ENCODE results near the gene FILIP1. TPM values are rescaled to one million over a fixed set of nuclear protein-coding genes. Genes with fewer than 3 reads are reported as not detected.

The FILIP1 gene
- polyA plus RNA-seq, 3 donors: not detected

DNA sequence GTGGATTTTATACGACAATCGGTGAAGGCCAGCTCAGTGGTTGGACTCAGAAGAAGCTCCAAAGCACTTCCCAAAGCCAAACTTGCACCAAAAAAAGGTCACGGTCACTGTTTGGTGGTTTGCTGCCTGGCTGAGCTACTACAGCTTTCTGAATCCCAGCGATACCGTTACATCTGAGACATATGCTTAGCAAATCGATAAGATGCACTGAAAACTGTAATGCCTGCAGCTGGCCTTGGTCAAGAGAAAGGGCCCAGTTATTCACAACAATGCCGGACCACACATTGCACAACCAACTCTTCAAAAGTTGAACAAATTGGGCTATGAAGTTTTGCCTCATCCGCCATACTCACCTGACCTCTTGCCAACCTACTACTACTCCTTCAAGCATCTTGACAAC is 70.2 kb downstream of the FILIP1 start:
- H3K27ac ChIP-seq (ENCODE audit: low read depth in 1 of 2, low read length in 2 of 2): no peak overlapping the region
- H2AFZ ChIP-seq (ENCODE audit: insufficient read depth, low read depth, low read length, poor library complexity, severe bottlenecking): no peak overlapping the region
- no peak overlapping the region for H3K4me3 Mint-ChIP-seq
- no peaks in the 10 kb centered on the region for H3K9me3 ChIP-seq (replicated peaks in 1 of 2; ENCODE audit: control insufficient read depth in 1 of 2, insufficient read depth in 1 of 2, low read length in 2 of 2)
- H3K9me3 Mint-ChIP-seq: peaks cover 0 to 4% (median 0%) of the 10 kb centered on the region in 7 donors
- no peaks in the 10 kb centered on the region for H3K36me3 Mint-ChIP-seq
- no peak overlapping the region for H3K9ac ChIP-seq (ENCODE audit: insufficient read depth, low read length, poor library complexity, severe bottlenecking)
- H3K27ac Mint-ChIP-seq: no peak overlapping the region
- H4K20me1 ChIP-seq (ENCODE audit: insufficient read depth, low read length): no peaks in the 10 kb centered on the region
- no peaks in the 10 kb centered on the region for H3K4me1 Mint-ChIP-seq
- H3K4me2 ChIP-seq (replicated peaks; ENCODE audit: extremely low read depth, low read length, poor library complexity, severe bottlenecking): no peak overlapping the region
- DNase-seq: no peak
- H3K79me2 ChIP-seq (ENCODE audit: insufficient read depth, low read length): no peaks in the 10 kb centered on the region
- H3K4me1 ChIP-seq (ENCODE audit: control insufficient read depth in 1 of 2, insufficient read depth in 2 of 2, low read length in 2 of 2): no peaks in the 10 kb centered on the region
- no peaks in the 10 kb centered on the region for H3K36me3 ChIP-seq (replicated peaks in 1 of 2; ENCODE audit: control insufficient read depth in 1 of 2, insufficient read depth in 2 of 2, low read length in 2 of 2)
- H3K4me3 ChIP-seq (replicated peaks in 1 of 3; ENCODE audit: low read depth in 2 of 3, low read length in 3 of 3): no peak overlapping the region
- H3K27me3 Mint-ChIP-seq (ENCODE audit: low read depth in 3 of 3): peaks cover 0 to 4% (median 1%) of the 10 kb centered on the region in 3 donors
- WGBS (ENCODE audit: insufficient coverage): 92% methylated on average over 8 of the region's 8 CpGs
- no peak for TF ChIP-seq CTCF (IDR thresholded peaks at IDR 0.05)
- intact Hi-C loops (cut with micrococcal nuclease): no loop called here
- no peaks in the 10 kb centered on the region for H3K27me3 ChIP-seq (ENCODE audit: control insufficient read depth in 2 of 2, insufficient read depth in 2 of 2, low read length in 2 of 2)

- WGBS (ENCODE audit: insufficient coverage): 80% methylated on average over 1 of the region's 1 CpG
- Histone ChIP-seq H3K4me1 (ENCODE audit: control insufficient read depth in 1 of 2, insufficient read depth in 2 of 2, low read length in 2 of 2) (no peaks in the 10 kb centered on the region), H4K20me1 (ENCODE audit: insufficient read depth, low read length) (no peaks in the 10 kb centered on the region), H2AFZ (ENCODE audit: insufficient read depth, low read depth, low read length, poor library complexity, severe bottlenecking) (no peak overlapping the region), H3K27ac (ENCODE audit: low read depth in 1 of 2, low read length in 2 of 2) (no peak overlapping the region), H3K4me3 (replicated peaks in 1 of 3; ENCODE audit: low read depth in 2 of 3, low read length in 3 of 3) (no peak overlapping the region), H3K27me3 (ENCODE audit: control insufficient read depth in 2 of 2, insufficient read depth in 2 of 2, low read length in 2 of 2) (no peaks in the 10 kb centered on the region), H3K9ac (ENCODE audit: insufficient read depth, low read length, poor library complexity, severe bottlenecking) (no peak overlapping the region), H3K79me2 (ENCODE audit: insufficient read depth, low read length) (no peaks in the 10 kb centered on the region), H3K36me3 (replicated peaks in 1 of 2; ENCODE audit: control insufficient read depth in 1 of 2, insufficient read depth in 2 of 2, low read length in 2 of 2) (no peaks in the 10 kb centered on the region), H3K4me2 (replicated peaks; ENCODE audit: extremely low read depth, low read length, poor library complexity, severe bottlenecking) (no peak overlapping the region), H3K9me3 (replicated peaks in 1 of 2; ENCODE audit: control insufficient read depth in 1 of 2, insufficient read depth in 1 of 2, low read length in 2 of 2) (no peaks in the 10 kb centered on the region)
- H3K9me3 Mint-ChIP-seq: peaks cover 0 to 4% (median 0%) of the 10 kb centered on the region in 7 donors
- H3K4me1 Mint-ChIP-seq: no peaks in the 10 kb centered on the region
- intact Hi-C loops (cut with micrococcal nuclease): no loop called here
- H3K27me3 Mint-ChIP-seq (ENCODE audit: low read depth in 3 of 3): peaks cover 0 to 2% (median 2%) of the 10 kb centered on the region in 3 donors
- DNase-seq: no peak
- TF ChIP-seq CTCF (IDR thresholded peaks at IDR 0.05): no peak
- no peak overlapping the region for H3K27ac Mint-ChIP-seq
- no peak overlapping the region for H3K4me3 Mint-ChIP-seq
- no peaks in the 10 kb centered on the region for H3K36me3 Mint-ChIP-seq
Measured at GRCh38 chr6:75422024-75422639, 71.5 kb downstream of the FILIP1 start.
